H1 (cell line): ENCODE data around the gene NUP210. TPM values are rescaled to one million over a fixed set of nuclear protein-coding genes. Genes with fewer than 3 reads are reported as not detected.

Experiments used
- CTCF ChIA-PET: fragments of 300-600 bp; sonication (Branson Sonifier 250); formaldehyde crosslinking; loops from one replicate; lab custom pipeline; 2021; ENCODE audit not compliant: partially characterized antibody; lab: Charles Lee
- POLR2A ChIA-PET: fragments of 300-600 bp; sonication (Branson Sonifier 250); formaldehyde crosslinking; loops from one replicate; lab custom pipeline; 2021; ENCODE audit warnings: inconsistent platforms; ENCODE audit not compliant: partially characterized antibody; lab: Charles Lee
- DNase-seq, 2 experiments: peaks; one replicate each; pipeline versions ENCODE4 v3.0.0 to v3.0.0-alpha.2; 2010 to 2022; ENCODE audit warnings: low spot score in 2 of 2, low read depth in 1 of 2, mixed read lengths in 1 of 2
- FAIRE-seq: peaks from 2 replicates; lab custom pipeline; 2011; peaks lifted over from hg19 to GRCh38; lab: Jason Lieb, UNC
- H2AFZ ChIP-seq: 2 replicates; pipeline ENCODE4 v1.8.1; 2012; ENCODE audit warnings: low read length, inconsistent platforms
- H2AK5ac ChIP-seq: 2 replicates; pipeline ENCODE4 v1.6.1; 2013; ENCODE audit warnings: low read depth, low read length
- H2BK120ac ChIP-seq: replicated peaks from 2 replicates; pipeline ENCODE3; 2013; ENCODE audit warnings: low read depth, low read length, inconsistent platforms
- H2BK12ac ChIP-seq: 2 replicates; pipeline ENCODE4 v1.6.1; 2013; ENCODE audit warnings: low read depth, low read length
- H2BK15ac ChIP-seq: 2 replicates; pipeline ENCODE4 v1.6.1; 2013; ENCODE audit warnings: low read length
- H2BK20ac ChIP-seq: 2 replicates; pipeline ENCODE4 v1.6.1; 2013; ENCODE audit warnings: low read length
- H2BK5ac ChIP-seq: 2 replicates; pipeline ENCODE4 v1.6.1; 2013; ENCODE audit warnings: low read depth, low read length
- H3K14ac ChIP-seq: 2 replicates; pipeline ENCODE4 v1.6.1; 2013; ENCODE audit warnings: inconsistent platforms; ENCODE audit not compliant: insufficient read length
- H3K18ac ChIP-seq: 2 replicates; pipeline ENCODE4 v1.6.1; 2013; ENCODE audit warnings: low read length; ENCODE audit errors: extremely low read depth
- H3K23ac ChIP-seq: 2 replicates; pipeline ENCODE4 v1.6.1; 2013; ENCODE audit warnings: inconsistent platforms; ENCODE audit not compliant: insufficient read length
- H3K23me2 ChIP-seq: 2 replicates; pipeline ENCODE4 v1.6.1; 2013; ENCODE audit warnings: low read depth, low read length
- H3K27ac ChIP-seq: 2 replicates; pipeline ENCODE4 v1.6.1; 2011; ENCODE audit warnings: low read depth, low read length, inconsistent platforms
- H3K27me3 ChIP-seq, 4 experiments: replicated peaks in 1 of 4; 1 replicate in 1 of 4; 2 replicates in 3 of 4; pipeline versions ENCODE4 v1.6.1 to v1.8.1; 2011 to 2013; ENCODE audit warnings: low read length in 3 of 4, mild to moderate bottlenecking in 3 of 4, inconsistent platforms in 2 of 4, mixed read lengths in 2 of 4, moderate library complexity in 1 of 4; ENCODE audit not compliant: control insufficient read depth in 3 of 4, insufficient read depth in 3 of 4; ENCODE audit errors: extremely low read depth in 1 of 4
- H3K36me3 ChIP-seq, 4 experiments: 2 replicates each; pipeline versions ENCODE4 v1.6.1 to v1.8.1; 2011 to 2013; ENCODE audit warnings: mild to moderate bottlenecking in 4 of 4, low read length in 3 of 4, moderate library complexity in 2 of 4, control low read depth in 1 of 4, inconsistent platforms in 1 of 4; ENCODE audit not compliant: insufficient read depth in 4 of 4, control insufficient read depth in 2 of 4
- H3K4ac ChIP-seq: replicated peaks from 2 replicates; pipeline ENCODE3; 2013; ENCODE audit warnings: low read length, low read depth, mixed read lengths, inconsistent platforms; ENCODE audit not compliant: insufficient read length
- H3K4me1 ChIP-seq, 4 experiments: replicated peaks in 1 of 4; 1 replicate in 1 of 4; 2 replicates in 3 of 4; pipeline versions ENCODE4 v1.6.1 to v1.8.1; 2011 to 2013; ENCODE audit warnings: low read length in 3 of 4, inconsistent platforms in 2 of 4, mixed read lengths in 1 of 4; ENCODE audit not compliant: insufficient read depth in 4 of 4, control insufficient read depth in 3 of 4
- H3K4me2 ChIP-seq, 2 experiments: 2 replicates each; pipeline versions ENCODE4 v1.6.1 to v1.8.1; 2011 to 2013; ENCODE audit warnings: low read depth in 2 of 2, low read length in 2 of 2, control low read depth in 1 of 2, inconsistent platforms in 1 of 2, mild to moderate bottlenecking in 1 of 2; ENCODE audit not compliant: insufficient read depth in 1 of 2
- H3K4me3 ChIP-seq, 4 experiments: fragments of 200-600, 300-600 bp in 1 of 4; sonication (generic), shearing (Covaris generic), sonication (Bioruptor Twin) in 1 of 4; 2 replicates each; pipeline versions ENCODE4 v1.5.1 to v1.8.1; 2011 to 2016; ENCODE audit warnings: low read length in 4 of 4, low read depth in 3 of 4, control low read depth in 2 of 4, inconsistent platforms in 2 of 4, mild to moderate bottlenecking in 2 of 4, mixed read lengths in 1 of 4, moderate library complexity in 1 of 4; ENCODE audit not compliant: insufficient read depth in 2 of 4; ENCODE audit errors: extremely low read depth in 1 of 4
- H3K56ac ChIP-seq: replicated peaks from 2 replicates; pipeline ENCODE3; 2013; ENCODE audit warnings: low read depth, mild to moderate bottlenecking, mixed read lengths, low read length, inconsistent platforms; ENCODE audit not compliant: insufficient read length
- H3K79me1 ChIP-seq: 2 replicates; pipeline ENCODE4 v1.6.1; 2013; ENCODE audit warnings: low read depth, low read length, control low read depth
- H3K79me2 ChIP-seq, 2 experiments: 2 replicates each; pipeline versions ENCODE4 v1.6.1 to v1.8.1; 2012 to 2013; ENCODE audit warnings: low read length in 2 of 2, mild to moderate bottlenecking in 2 of 2, inconsistent platforms in 1 of 2; ENCODE audit not compliant: insufficient read depth in 2 of 2, control insufficient read depth in 1 of 2
- H3K9ac ChIP-seq, 4 experiments: replicated peaks in 1 of 4; 1 replicate in 1 of 4; 2 replicates in 3 of 4; pipeline versions ENCODE4 v1.6.1 to v1.8.1; 2011 to 2013; ENCODE audit warnings: low read depth in 3 of 4, low read length in 3 of 4, control low read depth in 2 of 4, mild to moderate bottlenecking in 2 of 4, moderate library complexity in 2 of 4, inconsistent platforms in 1 of 4; ENCODE audit errors: extremely low read depth in 1 of 4
- H3K9me3 ChIP-seq, 2 experiments: 2 replicates each; pipeline versions ENCODE4 v1.6.1 to v1.8.1; 2012 to 2013; ENCODE audit warnings: mild to moderate bottlenecking in 2 of 2, moderate library complexity in 2 of 2, control low read depth in 1 of 2, inconsistent platforms in 1 of 2, low read depth in 1 of 2, low read length in 1 of 2, mixed read lengths in 1 of 2; ENCODE audit not compliant: insufficient read depth in 2 of 2
- H4K20me1 ChIP-seq, 2 experiments: replicated peaks in 1 of 2; 2 replicates each; pipeline versions ENCODE3 to v1.8.1; 2011 to 2013; ENCODE audit warnings: inconsistent platforms in 2 of 2, low read length in 2 of 2, mild to moderate bottlenecking in 1 of 2; ENCODE audit not compliant: insufficient read depth in 2 of 2, control insufficient read depth in 1 of 2
- H4K5ac ChIP-seq: 2 replicates; pipeline ENCODE4 v1.6.1; 2013; ENCODE audit warnings: low read length, low read depth, mixed read lengths, inconsistent platforms; ENCODE audit not compliant: insufficient read length
- H4K8ac ChIP-seq: 2 replicates; pipeline ENCODE4 v1.8.0; 2013; ENCODE audit warnings: mild to moderate bottlenecking, moderate library complexity, low read length, inconsistent platforms; ENCODE audit not compliant: insufficient read depth; ENCODE audit errors: extremely low read depth
- H4K91ac ChIP-seq: replicated peaks from 2 replicates; pipeline ENCODE3; 2013; ENCODE audit warnings: low read length, mixed read lengths, inconsistent platforms; ENCODE audit not compliant: insufficient read length
- EGR1 ChIP-seq: IDR thresholded peaks from 2 replicates; pipeline ENCODE4 v1.6.1; 2011; ENCODE audit warnings: low read depth, low read length, borderline replicate concordance
- JUN ChIP-seq: IDR thresholded peaks from 2 replicates; pipeline ENCODE4 v1.6.1; 2011; ENCODE audit warnings: low read depth, mild to moderate bottlenecking, improper control_type of control experiment, low read length
- PHF8 ChIP-seq: fragments of 200-600 bp; sonication (generic); conservative IDR thresholded peaks from 2 replicates; pipeline ENCODE4 v1.7.1; 2012; ENCODE audit warnings: low read depth, mild to moderate bottlenecking, inconsistent platforms, low read length, moderate library complexity
- SP1 ChIP-seq: IDR thresholded peaks from 2 replicates; pipeline ENCODE4 v1.6.1; 2011; ENCODE audit warnings: low read depth, low read length
- WGBS, 2 experiments: shearing (Covaris generic) in 1 of 2; methylation state at CpG; one replicate each; pipeline versions ENCODE4 v1.1.6 to v1.1.7; 2013 to 2015; ENCODE audit warnings: low lambda C conversion rate in 2 of 2, mixed read lengths in 2 of 2, inconsistent platforms in 1 of 2, low coverage in 1 of 2, missing lambda C conversion rate in 1 of 2; ENCODE audit not compliant: insufficient replicate concordance in 2 of 2, insufficient coverage in 1 of 2, insufficient read length in 1 of 2; ENCODE audit errors: extremely low coverage in 1 of 2, missing lambda C conversion rate in 1 of 2; 5-methylcytosine and 5-hydroxymethylcytosine counted together
- polyA plus RNA-seq, 7 experiments: library from polyadenylated mRNA; depleted of rRNA in 3 of 7; stranded (reverse) in 5 of 7; unstranded in 2 of 7; fragments of >200 nt in 5 of 7; fragments of 200-250 nt in 2 of 7; gene quantifications; 1 replicate in 5 of 7; 2 replicates in 1 of 7; 4 replicates in 1 of 7; pipeline versions ENCODE4 v1.2.1 to v1.2.3, GENCODE V29; 2011 to 2013; ENCODE audit warnings: missing spikeins in 2 of 7, mixed read lengths in 2 of 7
- total RNA-seq: library from RNA; stranded (reverse); fragmentation: NEBNext Ultra II Directional; extraction: Animal tissue kit (Norgen Biotek cat#: 25700); gene quantifications from 2 replicates; pipeline ENCODE4 v1.2.1, GENCODE V29; 2021

The NUP210 gene
- total and polyA plus RNA-seq, 2 of the 8 experiments (the other 6 are each of a cell fraction or from before 2014, with no cell fraction given) = 51.0 to 53.7 TPM

DNA sequence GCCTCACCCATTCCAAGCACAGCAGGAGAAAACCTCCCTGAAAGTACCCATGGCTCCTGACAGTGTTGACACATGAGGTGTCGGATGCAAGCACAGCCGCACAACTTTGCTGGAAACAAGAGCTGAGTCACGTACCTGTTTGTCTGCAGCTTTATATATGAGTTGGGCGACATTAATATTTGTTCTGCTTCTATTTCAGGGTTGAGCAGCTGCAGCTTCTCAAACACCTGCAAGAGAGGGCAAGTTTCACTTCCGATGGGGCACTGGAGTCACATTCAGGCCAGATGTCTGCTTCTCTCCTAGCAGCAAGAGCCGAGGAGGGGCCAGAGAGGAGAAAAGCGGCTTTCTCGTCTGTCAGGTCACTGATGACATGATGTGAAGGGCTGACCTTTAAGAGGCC is 88.0 kb downstream of the NUP210 start:
- Histone ChIP-seq H3K4ac (no peak overlapping the region), H3K27me3 (no peaks in the 10 kb centered on the region), H2BK15ac (no peak overlapping the region), H3K23ac (no peak overlapping the region), H2AK5ac (no peak overlapping the region), H2BK5ac (no peak overlapping the region), H4K5ac (no peak overlapping the region), H2AFZ (no peak overlapping the region), H3K79me1 (no peaks in the 10 kb centered on the region), H3K9me3 (no peaks in the 10 kb centered on the region), H4K8ac (no peak overlapping the region), H4K91ac (no peak overlapping the region), H3K79me2 (no peaks in the 10 kb centered on the region), H3K18ac (no peak overlapping the region), H3K27ac (no peak overlapping the region), H4K20me1 (peaks cover 2 to 3% of the 10 kb centered on the region in 2 experiments), H3K56ac (no peak overlapping the region), H2BK12ac (no peak overlapping the region), H3K4me3 (no peak overlapping the region), H3K4me1 (no peaks in the 10 kb centered on the region), H3K23me2 (no peaks in the 10 kb centered on the region; the same call in 1 of the 2 replicates), H2BK120ac (no peak overlapping the region), H3K14ac (no peak overlapping the region), H3K4me2 (no peak overlapping the region), H2BK20ac (no peak overlapping the region), H3K9ac (no peak overlapping the region), H3K36me3 (peaks cover 8 to 43% (median 25%) of the 10 kb centered on the region in 4 experiments)
- DNase-seq (no peak), FAIRE-seq (no peak)
- ChIA-PET POLR2A (interaction anchor here (1.0 to 1.2 kb wide), 2 partner anchors 12 kb away, joined by 3 read pairs; no protein-coding TSS in a partner anchor), CTCF (interaction anchor here (0.8 to 3.9 kb wide), 10 partner anchors 9 to 240 kb away, joined by 3 to 25 read pairs (median 4); no protein-coding TSS in a partner anchor)
- WGBS, 2 experiments = 90% methylated on average over 8 of the region's 8 CpGs; no CpG with 5 or more reads in 1 of the 2 experiments
- no peak for TF ChIP-seq SP1
- TF ChIP-seq EGR1 = no peak
- no peak for TF ChIP-seq PHF8
- no peak for TF ChIP-seq JUN
